Thyroid gland (tissue), 4 donors: ENCODE results near the gene B3GNT7. TPM values are rescaled to one million over a fixed set of nuclear protein-coding genes. Genes with fewer than 3 reads are reported as not detected.

Experiments used
- DNase-seq, 2 donors: peaks; one replicate each; pipeline ENCODE4 v3.0.0-alpha.2; 2019
- H3K27ac ChIP-seq, 3 donors: fragments of 200-600 bp; sonication (generic); 1 replicate in 2 of 3; 2 replicates in 1 of 3; pipeline ENCODE4 v1.5.1; 2016 to 2019; ENCODE audit warnings: mild to moderate bottlenecking in 1 of 3, moderate library complexity in 1 of 3
- H3K27me3 ChIP-seq: fragments of 200-600 bp; sonication (generic); one replicate; pipeline ENCODE4 v1.5.1; 2019
- H3K36me3 ChIP-seq, 2 donors: fragments of 200-600 bp; sonication (generic); one replicate each; pipeline ENCODE4 v1.5.1; 2016 to 2019
- H3K4me1 ChIP-seq, 2 donors: fragments of 200-600 bp; sonication (generic); one replicate each; pipeline ENCODE4 v1.5.1; 2017 to 2019
- H3K4me3 ChIP-seq, 3 donors: fragments of 200-600 bp; sonication (generic); replicated peaks in 1 of 3; 1 replicate in 2 of 3; 2 replicates in 1 of 3; pipeline ENCODE4 v1.5.1; 2016; ENCODE audit warnings: mild to moderate bottlenecking in 1 of 3
- H3K9me3 ChIP-seq: fragments of 200-600 bp; sonication (generic); one replicate; pipeline ENCODE4 v1.5.1; 2017
- POLR2A ChIP-seq, 2 donors: fragments of 450-650 bp; IDR thresholded peaks; one replicate each; pipeline ENCODE4 v1.6.1; 2017; ENCODE audit warnings: antibody characterized with exemption in 2 of 2, mild to moderate bottlenecking in 2 of 2, moderate library complexity in 1 of 2
- WGBS, 2 donors: methylation state at CpG; one replicate each; pipeline ENCODE4 v1.1.5; 2017; 5-methylcytosine and 5-hydroxymethylcytosine counted together
- intact Hi-C: fragments of 100-400 bp; cut with DNase I; formaldehyde crosslinking; loops from one replicate; pipeline ENCODE4 v1.15.1; 2023
- total RNA-seq, 4 donors: library from RNA; depleted of rRNA; stranded (reverse); fragments of >200 nt; gene quantifications; one replicate each; pipeline ENCODE4 v1.2.3, GENCODE V29; 2016
- TF ChIP-seq, protein P1 (sequence below), 6 experiments: fragments of 200-600 bp in 3 of 6; fragments of 450-650 bp in 3 of 6; sonication (generic) in 3 of 6; IDR thresholded peaks; one replicate each; pipeline ENCODE4 v1.5.1; 2016 to 2019; ENCODE audit warnings: antibody characterized with exemption in 6 of 6, mild to moderate bottlenecking in 2 of 6, inconsistent platforms in 1 of 6, moderate library complexity in 1 of 6

B3GNT7 gene
- total RNA-seq, 4 donors from 2014 or later: 6.5 to 19.2 (median 7.8) TPM

DNA sequence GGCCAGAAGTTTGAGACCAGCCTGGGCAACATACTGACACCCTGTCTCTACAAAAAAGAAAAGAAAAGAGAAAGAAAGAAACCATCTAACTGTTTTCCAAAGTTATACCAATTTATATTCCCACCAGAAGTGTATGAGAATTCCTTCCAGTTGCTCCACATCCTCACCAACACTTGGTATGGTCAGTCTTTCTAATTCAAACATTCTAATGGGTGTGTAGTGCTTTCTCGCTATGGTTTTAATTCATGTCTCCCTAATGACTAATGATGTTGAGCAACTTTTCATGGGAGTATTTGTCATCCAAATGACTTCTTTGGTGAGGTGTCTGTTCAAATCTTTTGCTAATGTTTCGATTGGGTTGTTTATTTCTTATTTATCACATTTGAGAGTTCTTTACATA, 10.5 kb upstream of the B3GNT7 start:
- no peaks in the 10 kb centered on the region for H3K4me1 ChIP-seq
- no peak overlapping the region for H3K27ac ChIP-seq
- no peaks in the 10 kb centered on the region for H3K9me3 ChIP-seq
- intact Hi-C loops: no loop called here
- H3K4me3 ChIP-seq: no peak overlapping the region
- WGBS, 2 donors: 97 to 99% methylated on average over 2 of the region's 2 CpGs
- H3K27me3 ChIP-seq: no peaks in the 10 kb centered on the region
- no peak for TF ChIP-seq POLR2A (IDR thresholded peaks at IDR 0.05)
- TF ChIP-seq, protein P1, sequence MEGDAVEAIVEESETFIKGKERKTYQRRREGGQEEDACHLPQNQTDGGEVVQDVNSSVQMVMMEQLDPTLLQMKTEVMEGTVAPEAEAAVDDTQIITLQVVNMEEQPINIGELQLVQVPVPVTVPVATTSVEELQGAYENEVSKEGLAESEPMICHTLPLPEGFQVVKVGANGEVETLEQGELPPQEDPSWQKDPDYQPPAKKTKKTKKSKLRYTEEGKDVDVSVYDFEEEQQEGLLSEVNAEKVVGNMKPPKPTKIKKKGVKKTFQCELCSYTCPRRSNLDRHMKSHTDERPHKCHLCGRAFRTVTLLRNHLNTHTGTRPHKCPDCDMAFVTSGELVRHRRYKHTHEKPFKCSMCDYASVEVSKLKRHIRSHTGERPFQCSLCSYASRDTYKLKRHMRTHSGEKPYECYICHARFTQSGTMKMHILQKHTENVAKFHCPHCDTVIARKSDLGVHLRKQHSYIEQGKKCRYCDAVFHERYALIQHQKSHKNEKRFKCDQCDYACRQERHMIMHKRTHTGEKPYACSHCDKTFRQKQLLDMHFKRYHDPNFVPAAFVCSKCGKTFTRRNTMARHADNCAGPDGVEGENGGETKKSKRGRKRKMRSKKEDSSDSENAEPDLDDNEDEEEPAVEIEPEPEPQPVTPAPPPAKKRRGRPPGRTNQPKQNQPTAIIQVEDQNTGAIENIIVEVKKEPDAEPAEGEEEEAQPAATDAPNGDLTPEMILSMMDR (IDR thresholded peaks at IDR 0.05): no peak
- DNase-seq: no peak
- no peaks in the 10 kb centered on the region for H3K36me3 ChIP-seq

DNA sequence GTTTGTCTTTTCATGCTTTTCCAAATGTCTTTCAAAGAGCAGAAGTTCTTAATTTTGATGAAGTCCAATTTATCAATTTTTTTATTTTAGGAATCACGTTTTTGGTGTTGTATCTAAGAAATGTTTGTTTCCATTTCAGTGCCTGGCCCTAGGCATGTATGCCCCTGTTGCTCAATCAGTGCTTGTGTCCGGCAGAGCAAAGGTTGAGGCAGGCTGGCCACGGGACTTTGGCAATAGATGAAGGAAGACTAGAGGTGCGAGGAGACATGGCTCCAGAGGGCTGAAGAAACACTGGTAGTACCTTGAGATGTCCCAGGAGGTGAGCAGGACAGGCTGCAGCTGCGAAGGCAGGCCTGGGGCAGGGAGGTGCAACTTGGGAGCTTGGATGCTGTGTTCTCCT, 10.1 kb upstream of the B3GNT7 start:
- intact Hi-C loops: no loop called here
- H3K36me3 ChIP-seq: no peaks in the 10 kb centered on the region
- TF ChIP-seq, protein P1 (IDR thresholded peaks at IDR 0.05): no peak
- TF ChIP-seq POLR2A (IDR thresholded peaks at IDR 0.05): no peak
- H3K27me3 ChIP-seq: no peaks in the 10 kb centered on the region
- no peaks in the 10 kb centered on the region for H3K4me1 ChIP-seq
- H3K4me3 ChIP-seq: no peak overlapping the region
- WGBS, 2 donors: 94 to 95% methylated on average over 5 of the region's 5 CpGs
- DNase-seq: no peak
- no peaks in the 10 kb centered on the region for H3K9me3 ChIP-seq
- no peak overlapping the region for H3K27ac ChIP-seq

DNA sequence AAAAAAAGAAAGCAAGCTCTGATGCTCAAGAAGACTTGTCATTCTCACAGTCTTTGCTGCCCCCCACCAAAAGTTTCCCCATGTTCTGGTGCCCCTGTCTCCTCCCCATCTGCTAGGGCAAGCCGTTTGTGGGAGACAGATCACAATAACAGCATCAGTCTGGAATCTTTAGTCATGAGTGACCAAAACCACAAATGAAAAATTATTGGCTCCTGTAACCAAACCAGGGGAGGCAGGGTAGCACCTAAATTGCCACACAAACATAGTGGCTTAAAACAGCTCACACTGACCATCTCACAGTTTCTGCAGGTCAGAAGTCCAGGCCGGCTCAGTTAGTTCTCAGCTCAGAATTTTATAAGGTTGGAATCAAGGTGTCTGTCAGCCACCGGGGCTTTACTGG, 9.1 kb upstream of the B3GNT7 start:
- H3K4me1 ChIP-seq: no peaks in the 10 kb centered on the region
- TF ChIP-seq, protein P1 (IDR thresholded peaks at IDR 0.05): no peak
- TF ChIP-seq POLR2A (IDR thresholded peaks at IDR 0.05): no peak
- intact Hi-C loops: no loop called here
- H3K27me3 ChIP-seq: no peaks in the 10 kb centered on the region
- no peaks in the 10 kb centered on the region for H3K9me3 ChIP-seq
- no peak overlapping the region for H3K27ac ChIP-seq
- H3K4me3 ChIP-seq: no peak overlapping the region
- DNase-seq: no peak
- WGBS, 2 donors: 76 to 77% methylated on average over 2 to 3 of the region's 3 CpGs
- no peaks in the 10 kb centered on the region for H3K36me3 ChIP-seq

DNA sequence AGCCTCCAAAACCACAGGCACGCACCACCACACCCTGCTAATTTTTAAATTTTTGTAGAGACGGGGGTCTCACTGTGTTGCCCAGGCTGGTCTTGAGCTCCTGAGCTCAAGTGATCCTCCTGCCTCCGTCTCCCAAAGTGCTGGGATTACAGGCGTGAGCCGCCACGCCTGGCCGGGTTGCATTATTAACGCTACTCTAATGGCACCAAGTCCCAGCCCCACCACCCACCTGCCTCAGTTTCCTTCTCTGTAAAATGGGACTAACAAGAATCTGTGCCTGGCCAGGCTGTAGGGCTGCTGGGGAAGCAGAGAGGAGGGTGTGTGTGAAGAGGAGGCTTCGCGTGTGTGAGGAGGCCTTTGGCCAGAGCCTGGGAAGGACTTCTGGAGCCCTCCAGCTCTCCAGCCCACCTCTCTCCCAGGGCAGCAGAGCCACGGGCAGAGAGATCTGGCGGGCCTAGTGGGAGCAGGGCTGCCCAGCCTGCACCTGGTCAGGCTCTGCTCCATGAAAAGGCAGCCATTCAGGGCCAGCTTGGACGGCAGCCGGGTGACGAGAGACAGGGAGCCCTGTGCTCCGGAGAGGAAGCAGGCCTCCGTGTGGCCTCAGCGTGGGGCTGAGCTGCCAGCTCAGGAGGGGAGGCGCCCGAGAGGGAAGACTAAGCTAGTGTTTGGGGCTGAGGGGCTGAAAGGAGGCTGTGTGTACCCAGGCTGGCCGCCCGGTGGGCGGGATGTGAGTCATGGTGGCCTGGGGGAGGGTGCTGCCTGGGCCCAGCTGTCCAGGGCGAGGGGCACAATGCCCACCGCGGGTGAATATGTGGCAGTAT, 7.4 kb upstream of the B3GNT7 start:
- no peaks in the 10 kb centered on the region for H3K9me3 ChIP-seq
- H3K4me3 ChIP-seq: no peak overlapping the region
- H3K27me3 ChIP-seq: no peaks in the 10 kb centered on the region
- H3K4me1 ChIP-seq: no peaks in the 10 kb centered on the region
- no peaks in the 10 kb centered on the region for H3K36me3 ChIP-seq
- 74 to 80% methylated on average over 21 to 23 of the region's 26 CpGs for WGBS, 2 donors
- TF ChIP-seq, protein P1 (IDR thresholded peaks at IDR 0.05): no peak
- no peak for TF ChIP-seq POLR2A (IDR thresholded peaks at IDR 0.05)
- no peak overlapping the region for H3K27ac ChIP-seq
- intact Hi-C loops: no loop called here
- DNase-seq: peak in 1 of 2 donors; percentile 30

DNA sequence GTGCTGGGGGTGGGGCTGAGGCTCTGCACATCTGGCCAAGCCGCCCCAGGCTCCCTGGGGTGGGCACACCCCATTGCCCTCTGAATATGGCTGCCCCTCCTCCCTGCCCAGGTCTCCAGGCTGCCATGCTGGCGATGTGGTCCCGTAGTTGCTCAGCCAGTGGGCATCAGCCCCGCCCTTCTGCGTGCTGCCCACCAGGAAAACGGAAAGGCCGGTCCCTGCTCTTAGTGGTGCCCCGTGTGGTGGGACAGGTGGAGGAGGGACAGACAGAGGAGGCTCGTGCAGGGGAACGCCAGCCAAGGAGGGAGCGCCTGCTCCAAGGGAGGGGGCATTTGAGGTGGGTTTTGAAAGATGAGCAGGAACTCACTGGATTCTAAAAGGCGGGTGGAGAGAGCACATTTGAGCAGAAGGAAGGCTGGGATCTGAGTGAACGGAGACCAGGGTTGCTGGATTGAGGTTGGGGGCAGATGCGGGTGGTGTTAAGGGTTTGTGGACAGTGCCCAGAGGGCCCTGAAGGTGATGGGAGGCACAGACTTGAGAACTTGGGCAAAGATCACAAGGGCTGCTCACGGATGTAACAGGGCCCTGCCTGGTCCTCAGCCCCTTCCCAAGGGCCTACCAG, 6.7 kb upstream of the B3GNT7 start:
- Histone ChIP-seq H3K9me3 (no peaks in the 10 kb centered on the region), H3K36me3 (no peaks in the 10 kb centered on the region), H3K27me3 (no peaks in the 10 kb centered on the region), H3K4me3 (no peak overlapping the region), H3K27ac (no peak overlapping the region), H3K4me1 (no peaks in the 10 kb centered on the region)
- no peak for TF ChIP-seq POLR2A (IDR thresholded peaks at IDR 0.05)
- TF ChIP-seq, protein P1 (IDR thresholded peaks at IDR 0.05): no peak
- 90 to 94% methylated on average over 12 to 15 of the region's 15 CpGs for WGBS, 2 donors
- DNase-seq: no peak
- intact Hi-C loops: no loop called here
